DMS53 treated with DMSO at 0.1 percent for 48 hours (cell line): ENCODE results near the gene ABCA10.
"Not testable (repeated sequence)": the region's sequence is repeated elsewhere in the genome, so short reads cannot be mapped to it uniquely, and the experiment has no call there.

ENCODE experiments used
- DNase-seq: peaks from one replicate; lab custom pipeline; 2025; ENCODE audit not compliant: unreplicated experiment; lab: John Stamatoyannopoulos, UW

The ABCA10 gene, protein sequence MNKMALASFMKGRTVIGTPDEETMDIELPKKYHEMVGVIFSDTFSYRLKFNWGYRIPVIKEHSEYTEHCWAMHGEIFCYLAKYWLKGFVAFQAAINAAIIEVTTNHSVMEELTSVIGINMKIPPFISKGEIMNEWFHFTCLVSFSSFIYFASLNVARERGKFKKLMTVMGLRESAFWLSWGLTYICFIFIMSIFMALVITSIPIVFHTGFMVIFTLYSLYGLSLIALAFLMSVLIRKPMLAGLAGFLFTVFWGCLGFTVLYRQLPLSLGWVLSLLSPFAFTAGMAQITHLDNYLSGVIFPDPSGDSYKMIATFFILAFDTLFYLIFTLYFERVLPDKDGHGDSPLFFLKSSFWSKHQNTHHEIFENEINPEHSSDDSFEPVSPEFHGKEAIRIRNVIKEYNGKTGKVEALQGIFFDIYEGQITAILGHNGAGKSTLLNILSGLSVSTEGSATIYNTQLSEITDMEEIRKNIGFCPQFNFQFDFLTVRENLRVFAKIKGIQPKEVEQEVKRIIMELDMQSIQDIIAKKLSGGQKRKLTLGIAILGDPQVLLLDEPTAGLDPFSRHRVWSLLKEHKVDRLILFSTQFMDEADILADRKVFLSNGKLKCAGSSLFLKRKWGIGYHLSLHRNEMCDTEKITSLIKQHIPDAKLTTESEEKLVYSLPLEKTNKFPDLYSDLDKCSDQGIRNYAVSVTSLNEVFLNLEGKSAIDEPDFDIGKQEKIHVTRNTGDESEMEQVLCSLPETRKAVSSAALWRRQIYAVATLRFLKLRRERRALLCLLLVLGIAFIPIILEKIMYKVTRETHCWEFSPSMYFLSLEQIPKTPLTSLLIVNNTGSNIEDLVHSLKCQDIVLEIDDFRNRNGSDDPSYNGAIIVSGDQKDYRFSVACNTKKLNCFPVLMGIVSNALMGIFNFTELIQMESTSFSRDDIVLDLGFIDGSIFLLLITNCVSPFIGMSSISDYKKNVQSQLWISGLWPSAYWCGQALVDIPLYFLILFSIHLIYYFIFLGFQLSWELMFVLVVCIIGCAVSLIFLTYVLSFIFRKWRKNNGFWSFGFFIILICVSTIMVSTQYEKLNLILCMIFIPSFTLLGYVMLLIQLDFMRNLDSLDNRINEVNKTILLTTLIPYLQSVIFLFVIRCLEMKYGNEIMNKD (N-terminal part only)

DNA sequence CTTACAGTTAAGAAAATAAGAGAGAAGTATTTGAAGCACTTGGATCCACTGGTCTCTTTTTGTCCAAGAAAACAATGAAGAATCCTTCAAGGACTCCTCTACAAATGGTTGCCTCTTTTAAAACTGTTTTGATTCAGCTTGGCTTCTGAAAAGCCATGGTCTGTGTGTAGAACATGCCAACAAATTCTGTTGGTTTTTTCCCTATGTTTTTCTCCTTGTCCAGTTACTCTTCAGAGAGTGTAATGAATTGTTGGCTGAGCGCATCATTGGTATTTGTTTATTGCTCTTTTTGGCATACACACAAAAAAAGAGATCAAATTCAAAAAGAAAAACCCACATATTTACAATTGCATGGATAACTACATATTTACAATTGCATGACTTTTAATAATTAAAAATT lies at the start of gene ABCA10:
TSS of gene ABCA10 (minus strand) at position 249 of the 400 bp plus-strand sequence. CDS start 3,466 bp downstream, outside the sequence.
- DNase-seq, result no peak

DNA sequence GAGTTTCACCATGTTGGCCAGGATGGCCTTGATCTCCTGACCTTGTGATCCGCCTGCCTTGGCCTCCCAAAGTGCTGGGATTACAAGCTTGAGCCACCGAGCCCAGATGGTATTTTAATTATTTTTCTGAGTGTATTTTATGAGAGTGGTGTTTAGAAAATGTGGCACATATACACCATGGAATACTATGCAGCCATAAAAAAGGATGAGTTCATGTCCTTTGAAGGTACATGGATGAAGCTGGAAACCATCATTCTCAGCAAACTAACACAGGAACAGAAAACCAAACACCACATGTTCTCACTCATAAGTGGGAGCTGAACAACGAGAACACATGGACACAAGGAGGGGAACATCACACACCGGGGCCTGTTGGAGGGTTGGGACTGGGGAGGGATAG lies 47.7 kb upstream of the ABCA10 start:
- not testable (repeated sequence) for DNase-seq

DNA sequence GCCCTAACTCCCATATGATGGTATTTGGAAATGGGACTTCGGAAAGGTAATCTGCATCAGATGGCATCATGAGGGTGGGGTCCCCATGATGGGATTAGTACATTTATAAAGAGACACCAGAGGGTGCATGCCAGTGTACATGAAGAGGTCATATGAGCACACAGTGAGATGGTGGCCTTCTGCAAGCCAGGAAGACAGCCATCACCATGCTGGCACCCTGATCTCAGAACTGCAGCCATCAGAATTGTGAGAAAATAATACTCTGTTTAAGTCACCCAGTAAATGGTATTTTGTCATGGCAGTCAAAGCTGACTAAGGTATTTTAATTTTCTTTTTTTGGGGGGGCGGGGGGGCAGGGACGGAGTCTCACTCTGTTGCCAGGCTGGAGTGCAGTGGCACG lies 47.1 kb upstream of the ABCA10 start:
- no peak for DNase-seq

- no peak for DNase-seq
These were observed 42.4 kb upstream of the ABCA10 start for GRCh38 chr17:69271023-69271422.

DNA sequence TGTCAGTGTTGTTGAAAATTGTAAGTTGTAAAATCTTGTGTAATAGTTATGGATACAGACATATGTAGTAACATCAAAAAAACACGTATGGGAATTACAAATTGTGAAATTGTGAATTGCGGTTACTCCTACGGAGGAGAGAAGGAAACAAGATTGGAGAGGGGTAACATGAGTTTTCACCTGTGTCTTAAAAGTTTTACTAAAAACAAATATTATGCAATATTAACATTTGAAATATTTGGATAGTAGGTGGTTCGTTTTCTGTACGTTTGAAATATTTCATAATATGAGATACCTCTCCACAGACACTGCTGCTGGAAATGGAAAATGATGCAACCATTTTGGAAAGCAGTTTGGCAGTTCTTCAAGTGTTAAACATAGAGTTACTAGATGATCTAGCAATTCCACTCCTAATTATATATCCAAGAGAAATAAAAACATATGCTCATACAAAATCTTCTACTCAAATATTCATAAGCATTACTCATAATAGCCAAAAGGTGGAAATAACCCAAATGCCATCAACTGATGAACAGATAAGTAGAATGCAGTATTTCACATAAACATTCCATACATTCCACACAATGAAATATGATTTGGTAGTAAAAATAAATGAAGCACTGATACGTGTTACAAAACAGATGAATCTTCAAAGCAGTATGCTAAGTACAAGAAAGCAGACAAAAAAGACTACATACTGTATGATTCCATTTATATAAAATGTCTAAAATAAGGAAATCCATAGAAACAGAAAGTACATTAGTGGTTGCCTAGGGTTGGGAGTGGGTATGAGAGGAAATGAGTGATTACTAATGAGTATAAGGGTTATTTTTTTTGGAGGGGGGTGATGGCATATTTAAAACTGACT lies 40.7 kb upstream of the ABCA10 start:
- DNase-seq, result no peak

DNA sequence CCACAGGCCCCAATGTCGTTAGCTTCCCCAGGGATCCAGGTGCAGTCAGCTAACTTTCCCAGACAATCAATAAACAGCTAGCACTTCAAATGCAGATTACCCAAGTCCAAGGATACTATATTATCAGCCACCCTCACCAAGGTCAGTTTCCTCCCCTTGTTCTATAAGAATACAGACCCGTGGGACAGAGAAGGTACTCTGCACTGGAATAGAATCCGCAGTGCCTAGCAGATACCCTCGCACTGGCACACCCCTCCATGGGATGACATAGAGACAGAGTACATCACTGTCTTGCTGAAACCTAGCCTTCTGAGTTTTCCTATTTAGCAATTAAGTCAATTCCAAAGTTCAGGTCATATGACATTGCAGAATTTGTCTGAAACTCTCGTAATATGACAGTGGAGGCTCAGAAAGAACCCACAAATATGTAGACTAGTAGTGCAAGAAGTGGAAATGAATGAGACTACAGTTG lies 40.0 kb upstream of the ABCA10 start:
- no peak for DNase-seq

- no peak for DNase-seq
These were observed 38.6 kb upstream of the ABCA10 start for GRCh38 chr17:69267219-69267618.

- no peak for DNase-seq
These were observed 37.2 kb upstream of the ABCA10 start for GRCh38 chr17:69265873-69266272.

DNA sequence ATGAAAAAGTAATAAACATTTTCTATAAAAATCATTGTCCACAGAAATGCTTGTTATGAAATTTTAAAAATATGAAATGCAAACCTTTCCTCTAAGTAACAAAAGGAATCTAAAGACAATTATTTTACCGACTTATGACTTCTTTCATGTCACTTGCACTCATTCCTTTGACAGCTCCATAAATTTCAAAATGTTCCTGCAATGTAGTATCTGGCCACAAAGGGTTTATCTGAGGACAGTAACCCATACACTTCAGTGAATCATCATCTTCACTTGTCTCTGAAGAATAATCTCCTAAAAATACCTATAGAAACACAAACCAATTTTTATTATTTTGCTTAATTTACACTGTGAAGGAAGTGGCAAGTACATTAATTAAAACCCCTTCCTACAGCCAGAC lies 25.6 kb upstream of the ABCA10 start:
- no peak for DNase-seq

GRCh38 chr17:69250641-69251040 lies 22.0 kb upstream of the ABCA10 start:
- DNase-seq, result no peak

DNA sequence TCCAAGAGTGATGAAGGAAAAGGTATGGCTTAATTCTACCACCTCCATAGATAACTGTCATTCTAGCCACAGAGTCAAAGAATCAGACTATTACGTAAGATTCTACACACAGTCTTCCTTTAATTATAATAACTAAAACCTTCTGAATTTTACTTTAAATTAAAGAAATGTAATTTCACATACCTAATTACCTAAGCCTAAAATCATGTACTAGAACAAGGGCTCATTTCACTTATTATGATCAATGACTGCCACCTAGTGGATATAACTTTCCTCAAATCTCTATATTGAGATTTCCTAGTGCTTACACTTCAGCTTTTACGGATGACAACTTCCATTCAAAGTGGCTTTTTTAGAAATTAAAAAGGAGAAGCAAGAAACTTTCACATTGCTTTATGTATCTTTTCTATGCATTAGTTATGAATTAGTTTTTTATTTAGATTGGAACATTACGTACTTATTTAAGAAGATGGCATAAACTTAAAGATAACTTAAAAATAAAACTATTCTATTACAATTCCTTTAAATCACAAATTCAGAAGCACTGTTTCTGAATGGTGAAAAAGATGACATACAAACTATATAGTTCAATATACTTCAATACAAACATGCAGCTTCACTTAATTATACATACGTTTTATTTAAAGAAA lies 18.2 kb upstream of the ABCA10 start:
- DNase-seq, result peak; percentile 58

- DNase-seq, result no peak
These were observed 17.6 kb upstream of the ABCA10 start for GRCh38 chr17:69246202-69246601.

GRCh38 chr17:69245617-69246016 lies 17.0 kb upstream of the ABCA10 start:
- DNase-seq, result no peak

GRCh38 chr17:69239611-69240600 lies 11.3 kb upstream of the ABCA10 start:
- DNase-seq, result no peak

GRCh38 chr17:69236946-69237345 lies 8.3 kb upstream of the ABCA10 start:
- DNase-seq, result no peak

DNA sequence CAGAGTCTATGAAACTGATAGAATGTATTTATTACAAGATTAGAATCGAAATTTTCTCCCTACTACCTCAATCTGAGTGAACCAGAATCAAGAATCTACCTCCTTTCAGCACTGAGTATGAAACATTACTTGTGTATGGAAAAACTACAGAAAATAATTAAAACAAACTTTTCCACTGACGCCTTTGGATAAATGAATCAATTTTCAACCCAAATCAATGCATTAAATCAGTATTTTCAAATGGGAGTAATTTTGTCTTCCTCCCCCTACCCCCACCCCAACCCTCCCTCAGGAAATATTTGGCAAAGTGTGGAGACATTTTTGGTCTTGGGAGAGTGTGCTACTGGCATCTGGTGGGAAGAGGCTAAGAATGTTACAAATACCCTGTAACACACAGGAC lies 7.8 kb upstream of the ABCA10 start:
- DNase-seq, result no peak

DNA sequence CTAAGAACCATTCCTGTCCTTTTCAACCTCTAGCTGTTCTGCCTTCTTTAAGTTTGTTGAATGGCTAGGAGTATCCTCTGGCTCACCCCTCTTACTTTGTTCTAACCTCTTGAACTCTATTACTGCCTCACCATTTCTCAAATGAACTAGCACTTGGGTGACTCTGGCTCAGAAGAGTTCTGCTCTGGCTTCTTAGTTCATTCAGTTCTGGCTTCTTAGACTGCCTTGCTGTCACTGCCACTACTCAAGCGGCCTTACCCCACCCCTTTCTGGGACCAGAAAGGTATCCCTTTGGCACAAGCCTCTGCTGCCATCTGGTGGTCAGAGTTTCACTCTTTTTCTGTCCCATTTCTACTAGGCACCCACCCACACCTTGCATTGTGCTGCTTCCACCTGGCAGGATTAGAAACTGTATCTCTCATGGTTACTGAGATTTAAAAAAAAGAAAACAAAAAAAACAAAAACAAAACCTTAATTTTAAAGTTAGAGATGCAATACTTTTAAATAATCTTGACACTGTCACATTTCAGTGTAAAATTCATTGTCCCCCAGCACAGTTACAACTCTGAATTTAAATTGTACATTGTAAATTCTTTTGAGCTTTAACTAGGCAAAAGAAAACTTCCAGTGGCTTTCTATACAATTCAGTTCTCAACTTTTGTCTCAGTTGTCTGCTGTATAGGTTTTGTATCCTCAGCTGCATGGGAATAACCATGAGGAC lies 6.9 kb upstream of the ABCA10 start:
- DNase-seq, result peak; percentile 77

GRCh38 chr17:69232650-69233049 lies 4.0 kb upstream of the ABCA10 start:
- no peak for DNase-seq
